ENCODE results near the gene DLG2. TPM values are rescaled to one million over a fixed set of nuclear protein-coding genes. Genes with fewer than 3 reads are reported as not detected.

The DLG2 gene
- total RNA-seq, 2 experiments from 2014 or later = 2.0 to 2.1 TPM

DNA sequence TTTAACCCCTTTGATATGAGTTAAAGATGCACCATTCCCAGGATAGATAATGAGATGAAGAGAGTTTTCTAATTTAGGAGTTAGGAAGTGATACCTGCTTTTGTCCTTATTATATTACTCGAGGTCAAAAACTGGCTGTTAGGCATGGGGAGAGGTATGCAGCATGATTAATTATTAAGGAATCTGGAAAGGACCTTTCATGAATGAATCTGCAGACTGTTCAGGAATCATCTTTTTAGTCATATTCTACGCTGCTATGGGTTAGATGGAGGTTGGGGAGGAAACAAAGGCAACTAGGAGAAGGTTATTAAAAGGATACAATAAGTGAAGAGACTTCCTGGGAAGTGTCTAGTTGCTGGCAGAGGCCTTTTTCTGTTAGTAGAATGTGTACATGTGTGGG is 1848.5 kb downstream of the DLG2 start:
- DNase-seq (no peak), ATAC-seq (ENCODE audit: poor library complexity) (no peak)
- H3K4me1 ChIP-seq (ENCODE audit: insufficient read depth, low read length) = no peaks in the 10 kb centered on the region
- H3K9me3 ChIP-seq (ENCODE audit: control insufficient read depth in 1 of 2, insufficient read depth in 1 of 2, low read length in 2 of 2) = no peaks in the 10 kb centered on the region
- POLR2A ChIA-PET = no interaction called here
- intact Hi-C loops (cut with DNase I, micrococcal nuclease) = no loop called here
- H3K4me1 Mint-ChIP-seq (ENCODE audit: low read depth) = no peaks in the 10 kb centered on the region
- H3K27ac ChIP-seq (ENCODE audit: low read depth in 1 of 2, low read length in 2 of 2) = no peak overlapping the region
- H3K27me3 ChIP-seq (ENCODE audit: control insufficient read depth in 1 of 2, insufficient read depth in 2 of 2, low read length in 2 of 2) = no peaks in the 10 kb centered on the region
- no peak overlapping the region for H3K27ac Mint-ChIP-seq
- CTCF ChIA-PET = no interaction called here
- H3K27me3 Mint-ChIP-seq = peaks cover 20% of the 10 kb centered on the region
- TF ChIP-seq, protein P1, sequence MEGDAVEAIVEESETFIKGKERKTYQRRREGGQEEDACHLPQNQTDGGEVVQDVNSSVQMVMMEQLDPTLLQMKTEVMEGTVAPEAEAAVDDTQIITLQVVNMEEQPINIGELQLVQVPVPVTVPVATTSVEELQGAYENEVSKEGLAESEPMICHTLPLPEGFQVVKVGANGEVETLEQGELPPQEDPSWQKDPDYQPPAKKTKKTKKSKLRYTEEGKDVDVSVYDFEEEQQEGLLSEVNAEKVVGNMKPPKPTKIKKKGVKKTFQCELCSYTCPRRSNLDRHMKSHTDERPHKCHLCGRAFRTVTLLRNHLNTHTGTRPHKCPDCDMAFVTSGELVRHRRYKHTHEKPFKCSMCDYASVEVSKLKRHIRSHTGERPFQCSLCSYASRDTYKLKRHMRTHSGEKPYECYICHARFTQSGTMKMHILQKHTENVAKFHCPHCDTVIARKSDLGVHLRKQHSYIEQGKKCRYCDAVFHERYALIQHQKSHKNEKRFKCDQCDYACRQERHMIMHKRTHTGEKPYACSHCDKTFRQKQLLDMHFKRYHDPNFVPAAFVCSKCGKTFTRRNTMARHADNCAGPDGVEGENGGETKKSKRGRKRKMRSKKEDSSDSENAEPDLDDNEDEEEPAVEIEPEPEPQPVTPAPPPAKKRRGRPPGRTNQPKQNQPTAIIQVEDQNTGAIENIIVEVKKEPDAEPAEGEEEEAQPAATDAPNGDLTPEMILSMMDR (IDR thresholded peaks at IDR 0.05) = no peak
- H3K36me3 Mint-ChIP-seq (ENCODE audit: low read depth) = no peaks in the 10 kb centered on the region
- H3K36me3 ChIP-seq (ENCODE audit: insufficient read depth, low read length) = no peaks in the 10 kb centered on the region
- H3K4me3 Mint-ChIP-seq = no peak overlapping the region
- H3K9me3 Mint-ChIP-seq = no peaks in the 10 kb centered on the region
- no peak overlapping the region for H3K4me3 ChIP-seq (ENCODE audit: low read length)

DNA sequence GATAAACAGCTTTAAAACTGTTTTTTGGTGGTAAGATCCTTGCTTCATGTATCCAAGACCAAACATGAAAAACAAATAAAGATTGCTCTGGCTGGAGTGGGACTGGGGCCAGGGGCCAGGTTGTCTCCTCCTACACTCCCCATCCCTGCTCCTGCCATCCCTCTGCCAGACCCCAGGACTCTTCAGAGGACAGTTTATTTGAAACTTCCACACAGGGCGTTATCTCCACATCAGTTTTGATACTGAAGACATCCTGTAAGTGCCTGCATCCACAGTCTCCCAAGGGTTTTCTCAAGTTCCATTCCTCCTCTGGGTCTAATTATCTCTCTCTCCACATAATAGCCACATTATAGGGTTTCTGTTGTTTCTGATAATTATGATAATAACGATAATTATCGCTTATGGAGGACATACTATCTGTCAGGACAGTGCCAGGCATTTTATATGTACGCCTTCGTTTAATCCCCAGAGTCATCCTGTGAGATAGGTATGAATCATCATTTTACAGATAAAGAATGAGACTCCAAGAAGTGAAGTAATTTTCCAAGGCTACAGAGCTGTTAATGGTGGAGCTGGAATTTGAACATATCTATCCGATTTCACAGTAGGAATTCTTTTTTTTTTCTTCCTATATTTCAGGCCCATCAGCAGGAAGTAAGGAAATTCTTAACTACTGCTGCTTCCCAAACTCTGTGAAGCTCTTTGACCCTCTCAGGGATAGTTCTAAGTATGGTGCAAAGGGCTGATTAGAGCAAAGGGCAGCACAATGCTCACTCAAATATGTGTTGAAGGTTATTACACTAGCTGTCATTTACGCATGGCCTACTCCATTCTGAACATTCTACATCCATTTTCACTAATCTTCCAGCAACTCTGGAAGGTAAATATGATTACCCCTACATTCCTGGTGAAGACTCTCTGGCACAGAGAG is 1852.9 kb downstream of the DLG2 start:
- Mint-ChIP-seq H3K9me3 (no peaks in the 10 kb centered on the region), H3K4me1 (ENCODE audit: low read depth) (no peaks in the 10 kb centered on the region), H3K4me3 (no peak overlapping the region), H3K27me3 (peaks cover 24% of the 10 kb centered on the region), H3K27ac (no peak overlapping the region), H3K36me3 (ENCODE audit: low read depth) (no peaks in the 10 kb centered on the region)
- no peak for ATAC-seq (ENCODE audit: poor library complexity)
- H3K9me3 ChIP-seq (ENCODE audit: control insufficient read depth in 1 of 2, insufficient read depth in 1 of 2, low read length in 2 of 2) = no peaks in the 10 kb centered on the region
- H3K27ac ChIP-seq (ENCODE audit: low read depth in 1 of 2, low read length in 2 of 2) = no peak overlapping the region
- no peaks in the 10 kb centered on the region for H3K4me1 ChIP-seq (ENCODE audit: insufficient read depth, low read length)
- TF ChIP-seq, protein P1 (IDR thresholded peaks at IDR 0.05) = no peak
- intact Hi-C loops (cut with DNase I, micrococcal nuclease) = no loop called here
- ChIA-PET CTCF (no interaction called here), POLR2A (no interaction called here)
- H3K4me3 ChIP-seq (ENCODE audit: low read length) = no peak overlapping the region
- DNase-seq = no peak
- H3K27me3 ChIP-seq (ENCODE audit: control insufficient read depth in 1 of 2, insufficient read depth in 2 of 2, low read length in 2 of 2) = no peaks in the 10 kb centered on the region
- H3K36me3 ChIP-seq (ENCODE audit: insufficient read depth, low read length) = no peaks in the 10 kb centered on the region

DNA sequence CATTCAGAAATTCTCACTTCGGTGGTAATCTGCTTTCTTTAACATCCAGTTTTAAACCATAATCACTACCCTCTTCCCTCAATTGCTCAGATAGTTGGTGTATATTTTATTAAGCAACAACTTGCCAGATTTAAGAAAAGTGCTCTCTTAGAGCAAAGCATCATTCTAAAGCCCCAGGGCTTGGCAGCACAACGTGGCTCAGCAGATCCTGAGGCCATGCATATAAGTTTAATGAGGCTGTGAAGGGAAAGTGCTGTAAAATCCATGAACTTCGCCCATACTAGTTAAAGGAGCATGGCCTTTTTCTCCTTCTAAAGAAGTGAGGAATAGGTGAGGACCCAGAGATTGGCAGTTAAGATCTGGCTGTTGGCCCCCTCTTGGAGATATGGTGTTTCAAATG is 1858.7 kb downstream of the DLG2 start:
- POLR2A ChIA-PET = no interaction called here
- Histone ChIP-seq H3K27me3 (ENCODE audit: control insufficient read depth in 1 of 2, insufficient read depth in 2 of 2, low read length in 2 of 2) (no peaks in the 10 kb centered on the region), H3K36me3 (ENCODE audit: insufficient read depth, low read length) (no peaks in the 10 kb centered on the region), H3K27ac (ENCODE audit: low read depth in 1 of 2, low read length in 2 of 2) (no peak overlapping the region), H3K9me3 (ENCODE audit: control insufficient read depth in 1 of 2, insufficient read depth in 1 of 2, low read length in 2 of 2) (no peaks in the 10 kb centered on the region), H3K4me3 (ENCODE audit: low read length) (no peak overlapping the region), H3K4me1 (ENCODE audit: insufficient read depth, low read length) (no peaks in the 10 kb centered on the region)
- Mint-ChIP-seq H3K9me3 (peaks cover 2% of the 10 kb centered on the region), H3K4me3 (no peak overlapping the region), H3K27me3 (peaks cover 3% of the 10 kb centered on the region), H3K27ac (no peak overlapping the region), H3K36me3 (ENCODE audit: low read depth) (no peaks in the 10 kb centered on the region), H3K4me1 (ENCODE audit: low read depth) (no peaks in the 10 kb centered on the region)
- intact Hi-C loops (cut with DNase I, micrococcal nuclease) = no loop called here
- DNase-seq (no peak), ATAC-seq (ENCODE audit: poor library complexity) (no peak)
- CTCF ChIA-PET = no interaction called here
- TF ChIP-seq, protein P1 (IDR thresholded peaks at IDR 0.05) = no peak
